Measurements from ENCODE around the gene GNA14. TPM values are rescaled to one million over a fixed set of nuclear protein-coding genes. Genes with fewer than 3 reads are reported as not detected.

GNA14 gene
- total and polyA plus RNA-seq, 2 of the 8 experiments (the other 6 are each of a cell fraction or from before 2014, with no cell fraction given): 3.4 to 6.3 TPM

DNA sequence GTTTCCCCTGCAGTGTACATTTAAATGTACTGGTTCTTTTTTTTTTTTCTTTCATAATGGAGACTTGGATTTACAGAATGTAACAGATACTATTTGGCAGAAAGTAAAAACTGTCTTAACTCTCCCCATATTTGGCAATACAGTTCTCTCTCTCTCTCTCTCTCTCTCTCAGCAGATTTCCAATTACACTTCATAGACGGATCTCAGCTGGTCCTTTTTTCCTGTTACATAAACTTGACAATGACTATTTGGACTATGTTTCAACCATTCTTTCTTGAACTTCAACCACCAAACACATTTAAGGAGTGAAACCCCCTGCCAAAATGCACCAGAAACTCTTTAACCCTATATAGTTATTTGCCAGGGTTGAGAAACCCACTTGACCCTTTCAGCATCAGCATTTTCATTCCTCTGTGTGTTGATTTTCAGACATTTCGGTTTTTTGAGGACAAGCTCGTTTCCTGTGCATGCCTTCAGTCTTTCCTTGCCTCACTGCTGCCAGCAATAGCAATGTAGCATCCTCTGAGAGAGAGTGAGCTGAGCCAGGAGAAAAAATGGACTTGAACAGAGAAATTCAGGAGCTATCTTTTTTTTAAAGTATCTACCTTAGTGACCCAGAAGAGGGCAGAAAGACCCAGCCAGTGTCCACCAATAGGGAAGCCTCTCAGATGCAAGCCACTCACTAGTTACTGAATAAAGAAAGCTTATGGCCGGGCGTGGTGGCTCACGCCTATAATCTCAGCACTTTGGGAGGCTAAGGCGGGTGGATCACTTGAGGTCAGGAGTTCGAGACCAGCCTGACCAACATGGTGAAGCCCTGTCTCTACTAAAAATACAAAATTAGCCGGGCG is 26.0 kb upstream of the GNA14 start (continued):
- TF ChIP-seq SIX5 (IDR thresholded peaks at IDR 0.05; ENCODE audit: low read depth, low read length): no peak
- TF ChIP-seq, protein P1, sequence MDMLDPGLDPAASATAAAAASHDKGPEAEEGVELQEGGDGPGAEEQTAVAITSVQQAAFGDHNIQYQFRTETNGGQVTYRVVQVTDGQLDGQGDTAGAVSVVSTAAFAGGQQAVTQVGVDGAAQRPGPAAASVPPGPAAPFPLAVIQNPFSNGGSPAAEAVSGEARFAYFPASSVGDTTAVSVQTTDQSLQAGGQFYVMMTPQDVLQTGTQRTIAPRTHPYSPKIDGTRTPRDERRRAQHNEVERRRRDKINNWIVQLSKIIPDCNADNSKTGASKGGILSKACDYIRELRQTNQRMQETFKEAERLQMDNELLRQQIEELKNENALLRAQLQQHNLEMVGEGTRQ (IDR thresholded peaks at IDR 0.05; ENCODE audit: low read length): no peak

All from H1 (cell line).